Measurements from ENCODE around the gene WFDC9.
A peak's percentile ranks its signal among the peaks of the same experiment; 100 is the strongest.
"Not testable (repeated sequence)": the region's sequence is repeated elsewhere in the genome, so short reads cannot be mapped to it uniquely, and the experiment has no call there.

WFDC9 gene

GRCh38 chr20:45631184-45631583 lies at the start of gene WFDC9:
TSS of gene WFDC9 (minus strand) at chr20:45631284. CDS start at chr20:45610181, 21,103 bp downstream.
- no peak for DNase-seq

- DNase-seq, result no peak
These were observed 48.6 kb upstream of the WFDC9 start for GRCh38 chr20:45679650-45680049.

GRCh38 chr20:45672765-45673164 lies 41.7 kb upstream of the WFDC9 start:
- no peak for DNase-seq

GRCh38 chr20:45670139-45670538 lies 39.1 kb upstream of the WFDC9 start, which contains the start of gene WFDC11:
TSS of gene WFDC11 (minus strand) at chr20:45670239. CDS start at chr20:45650600, 19,639 bp downstream.
- no peak for DNase-seq

GRCh38 chr20:45657038-45657437 lies 26.0 kb upstream of the WFDC9 start:
- not testable (repeated sequence) for DNase-seq

- DNase-seq, result peak in 2 of 3 experiments; percentile 48
These were observed 20.6 kb upstream of the WFDC9 start for GRCh38 chr20:45651726-45652125.

GRCh38 chr20:45649312-45649863 lies 18.3 kb upstream of the WFDC9 start:
- no peak for DNase-seq

GRCh38 chr20:45647441-45648050 lies 16.5 kb upstream of the WFDC9 start:
- no peak for DNase-seq

GRCh38 chr20:45646875-45647274 lies 15.8 kb upstream of the WFDC9 start:
- no peak for DNase-seq

- not testable (repeated sequence) for DNase-seq
These were observed 14.8 kb upstream of the WFDC9 start for GRCh38 chr20:45645869-45646268.

- DNase-seq, result not testable (repeated sequence)
These were observed 10.0 kb upstream of the WFDC9 start for GRCh38 chr20:45641076-45641475.

GRCh38 chr20:45639687-45640086 lies 8.6 kb upstream of the WFDC9 start:
- no peak for DNase-seq

GRCh38 chr20:45636513-45636912 lies 5.4 kb upstream of the WFDC9 start:
- no peak for DNase-seq

GRCh38 chr20:45630371-45630770 lies 713 bp downstream of the WFDC9 start:
- DNase-seq, result no peak

GRCh38 chr20:45629496-45630100 lies 1.5 kb downstream of the WFDC9 start, which contains the start of gene WFDC10A:
TSS of gene WFDC10A (plus strand) at chr20:45629739. CDS start at chr20:45629814, 75 bp downstream.
- DNase-seq, result peak in 2 of 3 experiments; percentile 3 to 50

GRCh38 chr20:45626540-45626939 lies 4.5 kb downstream of the WFDC9 start:
- no peak for DNase-seq

- DNase-seq, result no peak
These were observed 9.5 kb downstream of the WFDC9 start for GRCh38 chr20:45621593-45621992.

- no peak for DNase-seq
These were observed 13.5 kb downstream of the WFDC9 start for GRCh38 chr20:45617591-45617990.

- no peak for DNase-seq
These were observed 18.8 kb downstream of the WFDC9 start for GRCh38 chr20:45612314-45612713.

GRCh38 chr20:45611054-45611453 lies 20.0 kb downstream of the WFDC9 start:
- DNase-seq, result no peak

- no peak for DNase-seq
These were observed 23.3 kb downstream of the WFDC9 start for GRCh38 chr20:45607810-45608209.

GRCh38 chr20:45595235-45595634 lies 35.8 kb downstream of the WFDC9 start:
- DNase-seq, result no peak

- DNase-seq, result no peak
These were observed 37.6 kb downstream of the WFDC9 start for GRCh38 chr20:45593498-45593897.

GRCh38 chr20:45592574-45593189 lies 38.4 kb downstream of the WFDC9 start:
- DNase-seq, result peak; percentile 15 to 74 (median 33)
